ENCODE measurements around the gene PSMC3IP.

Gene PSMC3IP

GRCh38 chr17:42584880-42585279 lies 7.4 kb upstream of the PSMC3IP start:
- no peak for DNase-seq

GRCh38 chr17:42581744-42582270 lies 4.3 kb upstream of the PSMC3IP start:
- DNase-seq: no peak

GRCh38 chr17:42579794-42580551 lies 2.4 kb upstream of the PSMC3IP start:
- DNase-seq: no peak

GRCh38 chr17:42578282-42578869 lies 847 bp upstream of the PSMC3IP start:
- peak; percentile 64 for DNase-seq

- no peak for DNase-seq
These were observed 393 bp downstream of the PSMC3IP start for GRCh38 chr17:42577140-42577531.

- DNase-seq: no peak
These were observed 3.1 kb downstream of the PSMC3IP start for GRCh38 chr17:42574463-42574862.

- DNase-seq: no peak
These were observed 4.4 kb downstream of the PSMC3IP start for GRCh38 chr17:42573095-42573494.

- no peak for DNase-seq
These were observed 5.9 kb downstream of the PSMC3IP start for GRCh38 chr17:42571435-42572225.

- DNase-seq: no peak
These were observed 9.0 kb downstream of the PSMC3IP start for GRCh38 chr17:42568341-42569111.

- peak; percentile 94 for DNase-seq
These were observed 10.5 kb downstream of the PSMC3IP start, which contains the start of gene MLX for GRCh38 chr17:42566883-42567573. Gene MLX, plus strand, starts transcription at chr17:42567100. Its CDS starts 25 bp downstream, at chr17:42567125.

- DNase-seq: no peak
These were observed 11.2 kb downstream of the PSMC3IP start for GRCh38 chr17:42566215-42566882.

GRCh38 chr17:42565523-42566214 lies 11.9 kb downstream of the PSMC3IP start:
- no peak for DNase-seq

- DNase-seq: no peak
These were observed 12.6 kb downstream of the PSMC3IP start for GRCh38 chr17:42564815-42565522.

- DNase-seq: no peak
These were observed 13.6 kb downstream of the PSMC3IP start for GRCh38 chr17:42563950-42564349.

- DNase-seq: no peak
These were observed 14.0 kb downstream of the PSMC3IP start for GRCh38 chr17:42563543-42563942.

- DNase-seq: no peak
These were observed 14.4 kb downstream of the PSMC3IP start for GRCh38 chr17:42563143-42563509.

- DNase-seq: no peak
These were observed 15.0 kb downstream of the PSMC3IP start for GRCh38 chr17:42562388-42563142.

- peak; percentile 96 for DNase-seq
These were observed 15.6 kb downstream of the PSMC3IP start, which contains the start of gene COASY for GRCh38 chr17:42561897-42562387. Gene COASY, plus strand, starts transcription at chr17:42562148. Its CDS starts 475 bp downstream, at chr17:42562623.

GRCh38 chr17:42560246-42560645 lies 17.3 kb downstream of the PSMC3IP start:
- no peak for DNase-seq
